ENCODE measurements around the gene HOTAIR.

HOTAIR gene

GRCh38 chr12:53916788-53917655, 57.7 kb downstream of the HOTAIR start:
- no peak for DNase-seq

Data from fibroblast of skin of abdomen (primary cell).